Uterus (tissue), 4 donors: Measurements from ENCODE around the gene APOBEC3H. TPM values are rescaled to one million over a fixed set of nuclear protein-coding genes. Genes with fewer than 3 reads are reported as not detected.
A peak's percentile ranks its signal among the peaks of the same experiment; 100 is the strongest.

Experiments
- DNase-seq, 2 donors: peaks; one replicate each; pipeline ENCODE4 v3.0.0-alpha.2; 2019 to 2020
- H3K27ac ChIP-seq, 2 donors: fragments of 200-600 bp; sonication (generic); 1 replicate in 1 of 2; 2 replicates in 1 of 2; pipeline ENCODE4 v1.5.1; 2016 to 2018
- H3K27me3 ChIP-seq, 2 donors: fragments of 200-600 bp; sonication (generic); one replicate each; pipeline ENCODE4 v1.5.1; 2018 to 2019; ENCODE audit warnings: control low read depth in 1 of 2
- H3K36me3 ChIP-seq, 2 donors: fragments of 200-600 bp; sonication (generic); one replicate each; pipeline ENCODE4 v1.5.1; 2019; ENCODE audit warnings: control low read depth in 1 of 2
- H3K4me1 ChIP-seq, 2 donors: fragments of 200-600 bp; sonication (generic); one replicate each; pipeline ENCODE4 v1.5.1; 2018 to 2019; ENCODE audit warnings: control low read depth in 1 of 2
- H3K4me3 ChIP-seq, 2 donors: fragments of 200-600 bp; sonication (generic); 1 replicate in 1 of 2; 2 replicates in 1 of 2; pipeline ENCODE4 v1.5.1; 2018 to 2019; ENCODE audit warnings: mild to moderate bottlenecking in 1 of 2
- H3K9me3 ChIP-seq, 2 donors: fragments of 200-600 bp; sonication (generic); one replicate each; pipeline ENCODE4 v1.5.1; 2019; ENCODE audit warnings: control low read depth in 1 of 2
- CTCF ChIP-seq, 4 experiments: fragments of 200-600 bp in 2 of 4; fragments of 450-650 bp in 2 of 4; sonication (generic) in 2 of 4; IDR thresholded peaks; one replicate each; pipeline ENCODE4 v1.5.1; 2016 to 2019; ENCODE audit warnings: antibody characterized with exemption in 4 of 4, mild to moderate bottlenecking in 2 of 4, moderate library complexity in 1 of 4
- POLR2A ChIP-seq, 2 donors: fragments of 450-650 bp; IDR thresholded peaks; one replicate each; pipeline ENCODE4 v1.6.1; 2016; ENCODE audit warnings: antibody characterized with exemption in 2 of 2, mild to moderate bottlenecking in 1 of 2, moderate library complexity in 1 of 2
- intact Hi-C: fragments of 100-400 bp; cut with DNase I; formaldehyde crosslinking; loops from one replicate; pipeline ENCODE4 v1.15.1; 2023; ENCODE audit warnings: low total_unique reads
- total RNA-seq, 4 donors: library from RNA; depleted of rRNA in 3 of 4; stranded (reverse); fragments of >200 nt in 3 of 4; gene quantifications; one replicate each; pipeline versions ENCODE4 v1.1.0 to v1.2.4, GENCODE V29; 2014 to 2023
- donor health status: DM: yes; HTN: yes; CAD: no.

Gene APOBEC3H
- total RNA-seq, 4 donors from 2014 or later = 0.69 TPM; not detected in 3

DNA sequence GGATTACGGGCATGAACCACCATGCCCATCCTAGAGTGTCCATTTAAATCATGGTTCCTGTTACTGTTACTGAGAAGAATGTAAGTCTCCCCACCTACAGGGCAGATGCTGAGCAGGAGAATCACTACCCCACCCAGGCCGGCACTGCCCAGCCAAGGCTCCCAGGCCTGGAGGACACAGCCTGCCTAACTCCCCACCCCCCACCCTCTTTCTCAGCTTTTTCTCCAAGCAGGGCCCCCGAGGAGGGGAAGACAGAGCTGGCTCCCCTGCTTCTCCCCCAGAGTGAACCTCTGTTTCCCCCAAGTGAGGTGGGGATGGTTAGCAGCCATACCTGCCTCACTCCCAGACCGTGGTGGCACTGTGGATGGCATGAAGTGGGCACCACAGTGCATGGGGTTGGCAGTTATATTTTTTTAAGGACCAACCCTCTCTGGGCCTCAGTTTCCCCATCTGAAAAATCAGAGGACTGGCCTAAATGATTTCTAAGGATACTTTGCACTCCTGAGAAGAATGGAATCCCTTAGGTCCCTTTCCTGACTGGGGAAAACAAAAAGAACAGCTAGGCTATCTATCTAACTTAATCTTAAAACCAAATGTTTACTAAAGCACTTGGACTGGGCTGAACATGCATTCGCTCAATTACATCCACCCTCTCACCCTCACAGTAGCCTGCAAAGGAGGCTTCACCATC is 50.4 kb downstream of the APOBEC3H start:
- no peaks in the 10 kb centered on the region for H3K27me3 ChIP-seq
- intact Hi-C loops = no loop called here

DNA sequence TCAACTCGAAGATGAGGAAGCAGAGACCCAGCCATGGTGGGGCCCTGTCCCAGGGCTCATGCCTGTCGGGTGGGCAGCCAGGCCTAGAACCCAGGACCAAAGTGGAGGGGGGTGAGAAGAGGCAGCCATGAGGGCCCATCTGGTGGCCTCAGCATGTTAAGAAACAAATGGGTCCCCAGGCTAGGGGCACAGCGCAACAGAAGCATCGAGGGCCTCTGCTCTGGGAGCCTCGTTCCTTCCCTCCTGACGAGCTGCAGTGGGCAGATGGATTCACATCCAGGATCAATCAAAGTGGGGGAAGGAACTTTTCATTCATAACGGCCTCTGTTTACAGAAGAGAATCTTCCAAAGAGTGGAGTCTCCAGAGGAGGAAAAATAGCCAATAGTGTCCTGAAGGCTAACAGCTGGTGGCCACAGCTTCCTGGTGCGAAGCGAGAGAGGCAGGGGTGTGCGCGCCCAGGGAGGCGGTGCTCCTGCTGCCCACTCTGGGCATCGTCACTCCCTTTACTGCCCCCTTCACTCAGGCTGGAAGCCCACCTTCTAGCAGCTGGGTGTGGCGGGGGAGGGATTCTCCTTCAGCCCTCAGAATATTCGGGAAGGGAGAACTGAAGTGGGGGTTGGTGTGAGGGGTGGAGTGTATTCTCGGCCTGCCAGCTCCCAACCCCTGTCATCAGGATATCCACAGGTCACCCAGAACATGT is 51.1 kb downstream of the APOBEC3H start:
- H3K27ac ChIP-seq = peak overlapping the region; percentile 95 to 99
- H3K4me3 ChIP-seq = no peak overlapping the region
- intact Hi-C loops = no loop called here
- TF ChIP-seq POLR2A (IDR thresholded peaks at IDR 0.05) = no peak
- TF ChIP-seq CTCF (IDR thresholded peaks at IDR 0.05) = no peak
- peaks cover 6 to 36% of the 10 kb centered on the region in 2 donors for H3K4me1 ChIP-seq
- no peaks in the 10 kb centered on the region for H3K27me3 ChIP-seq
- no peaks in the 10 kb centered on the region for H3K36me3 ChIP-seq
- no peak for DNase-seq
- H3K9me3 ChIP-seq = no peaks in the 10 kb centered on the region

More for the DNA sequence above, 50.4 kb downstream of the APOBEC3H start:
- Histone ChIP-seq H3K36me3 (no peaks in the 10 kb centered on the region), H3K4me3 (no peak overlapping the region), H3K27ac (peak overlapping the region; percentile 95 to 99), H3K9me3 (no peaks in the 10 kb centered on the region), H3K4me1 (peaks cover 6 to 36% of the 10 kb centered on the region in 2 donors)
- TF ChIP-seq CTCF (IDR thresholded peaks at IDR 0.05) (no peak), POLR2A (IDR thresholded peaks at IDR 0.05) (no peak)
- DNase-seq = no peak

GRCh38 chr22:39148727-39149535 is 51.9 kb downstream of the APOBEC3H start:
- intact Hi-C loops = no loop called here
- no peaks in the 10 kb centered on the region for H3K27me3 ChIP-seq
- peak overlapping the region; percentile 95 to 99 for H3K27ac ChIP-seq
- H3K9me3 ChIP-seq = no peaks in the 10 kb centered on the region
- TF ChIP-seq CTCF (IDR thresholded peaks at IDR 0.05) (no peak), POLR2A (IDR thresholded peaks at IDR 0.05) (peak; percentile 21 to 32)
- peak overlapping the region in 1 of 2 donors; percentile 65 for H3K4me3 ChIP-seq
- DNase-seq = peak; percentile 79 to 80
- H3K4me1 ChIP-seq = peaks cover 6 to 37% of the 10 kb centered on the region in 2 donors
- H3K36me3 ChIP-seq = no peaks in the 10 kb centered on the region

DNA sequence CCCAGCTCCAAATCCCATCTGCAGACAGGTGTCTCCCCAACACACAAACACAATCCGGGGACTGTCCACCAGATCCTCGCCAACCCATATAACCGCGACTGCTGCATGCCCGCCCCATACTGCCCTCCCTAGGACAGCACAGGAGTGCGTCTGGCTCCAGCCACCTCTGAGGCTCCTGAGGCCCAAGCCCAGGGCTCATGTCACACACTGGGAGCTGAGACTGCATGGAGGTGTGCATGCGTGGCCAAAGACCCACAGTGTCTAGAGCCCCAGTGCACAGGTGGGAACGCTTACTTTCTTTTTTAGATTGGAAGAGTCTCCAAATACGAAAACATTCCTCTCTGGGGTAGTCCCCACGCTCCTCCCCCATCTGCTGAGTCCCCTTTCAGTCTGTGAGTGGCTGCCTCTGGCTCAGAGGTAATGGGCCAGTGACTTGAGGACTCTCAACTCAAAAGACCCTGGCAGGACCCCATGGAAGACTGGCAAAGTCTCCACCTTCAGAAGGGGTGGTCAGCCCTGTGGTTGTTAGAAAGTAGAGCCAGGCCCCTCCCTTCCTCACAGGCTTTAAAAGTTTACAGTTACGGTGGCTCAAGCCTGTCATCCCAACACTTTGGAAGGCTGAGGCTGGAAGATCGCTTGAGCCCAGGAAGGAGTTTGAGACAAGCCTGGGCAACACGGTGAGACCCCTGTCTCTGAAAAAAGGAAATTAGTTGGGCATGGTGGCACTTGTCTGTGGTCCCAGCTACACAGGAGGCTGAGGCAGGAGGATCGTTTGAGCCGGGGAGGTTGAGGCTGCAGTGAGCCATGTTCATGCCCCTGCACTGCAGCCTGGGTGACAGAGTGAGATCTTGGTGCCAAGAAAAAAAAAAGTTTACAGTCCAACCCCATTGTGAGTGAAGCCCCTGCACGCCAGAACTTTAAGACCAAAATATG is 53.1 kb downstream of the APOBEC3H start:
- TF ChIP-seq CTCF (IDR thresholded peaks at IDR 0.05) (no peak), POLR2A (IDR thresholded peaks at IDR 0.05) (no peak)
- Histone ChIP-seq H3K9me3 (no peaks in the 10 kb centered on the region), H3K36me3 (no peaks in the 10 kb centered on the region), H3K4me1 (peaks cover 6 to 26% of the 10 kb centered on the region in 2 donors), H3K4me3 (peak overlapping the region in 1 of 2 donors; percentile 65), H3K27ac (peak overlapping the region; percentile 95 to 99), H3K27me3 (no peaks in the 10 kb centered on the region)
- DNase-seq = no peak
- intact Hi-C loops = loop anchor here (5.0 kb wide), 1 partner anchor 167 kb away; the partner anchor contains the start of gene RPL3
